Fibroblast of skin of right biceps (primary cell): ENCODE data around the gene CORO1C.

Experiments
- DNase-seq: peaks from one replicate; pipeline ENCODE4 v3.0.0-alpha.2; 2013

The CORO1C gene

DNA sequence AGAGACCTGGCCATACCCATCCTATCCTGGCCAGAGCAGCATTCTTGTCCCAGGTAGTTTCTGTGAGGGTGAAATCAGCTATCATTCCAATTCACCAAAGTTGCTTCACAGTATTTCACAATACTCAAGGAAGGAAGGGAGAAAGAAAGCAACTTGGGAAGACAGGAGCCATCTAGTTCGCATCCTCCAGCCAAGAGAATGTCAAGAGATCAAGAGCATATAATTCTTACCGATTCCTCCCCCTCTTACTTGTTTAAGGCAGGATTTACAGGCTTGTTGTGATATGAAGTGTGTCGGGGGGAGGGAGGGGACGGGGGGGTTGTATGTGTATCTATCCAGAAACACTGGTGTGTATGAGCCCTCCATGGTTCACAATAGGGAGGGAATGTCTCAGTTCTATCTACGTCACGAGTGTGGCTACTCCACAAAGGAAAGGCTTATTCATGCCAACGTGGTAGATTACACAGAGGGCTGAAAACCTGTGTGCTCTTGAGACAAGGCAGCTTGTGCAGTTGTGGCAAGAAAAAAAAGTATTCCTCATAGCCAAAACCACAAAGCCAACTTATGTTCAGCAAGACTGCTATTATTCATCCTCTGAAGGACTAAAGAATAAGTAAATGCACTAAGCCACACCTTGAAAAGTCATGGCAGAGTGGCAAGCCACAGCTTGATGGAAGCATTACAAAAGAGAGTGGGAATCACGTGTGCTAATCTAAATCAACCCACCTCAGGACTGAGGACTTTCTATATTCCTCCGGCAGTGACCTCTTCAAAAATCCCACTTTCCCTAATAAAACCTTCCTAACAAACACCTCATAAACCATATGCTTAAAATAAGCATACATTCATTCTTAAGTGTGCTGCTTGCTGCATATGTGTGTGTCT lies 35.0 kb downstream of the CORO1C start:
- peak; percentile 97 for DNase-seq

DNA sequence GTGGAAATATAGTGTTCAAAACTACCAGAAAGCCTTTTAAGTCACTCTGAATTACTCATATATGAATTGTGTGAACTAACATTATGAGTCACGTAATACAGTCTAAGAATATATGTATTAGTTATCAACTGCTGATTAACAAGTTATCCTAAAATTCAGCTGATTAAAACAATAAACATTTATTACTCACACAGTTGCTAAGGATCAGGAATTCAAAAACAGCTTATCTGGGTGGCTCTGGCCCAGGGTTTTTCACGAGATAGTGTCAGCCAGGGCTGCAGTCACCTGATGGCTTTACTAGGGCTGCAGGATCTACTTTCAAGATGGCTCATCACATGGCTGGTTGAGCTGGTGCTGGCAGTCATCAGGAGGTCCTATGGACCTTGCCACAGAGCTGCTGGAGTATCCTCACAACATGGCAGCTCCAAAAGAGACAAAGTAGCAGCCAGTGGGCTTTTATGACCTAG lies 36.5 kb downstream of the CORO1C start:
- peak; percentile 55 for DNase-seq

DNA sequence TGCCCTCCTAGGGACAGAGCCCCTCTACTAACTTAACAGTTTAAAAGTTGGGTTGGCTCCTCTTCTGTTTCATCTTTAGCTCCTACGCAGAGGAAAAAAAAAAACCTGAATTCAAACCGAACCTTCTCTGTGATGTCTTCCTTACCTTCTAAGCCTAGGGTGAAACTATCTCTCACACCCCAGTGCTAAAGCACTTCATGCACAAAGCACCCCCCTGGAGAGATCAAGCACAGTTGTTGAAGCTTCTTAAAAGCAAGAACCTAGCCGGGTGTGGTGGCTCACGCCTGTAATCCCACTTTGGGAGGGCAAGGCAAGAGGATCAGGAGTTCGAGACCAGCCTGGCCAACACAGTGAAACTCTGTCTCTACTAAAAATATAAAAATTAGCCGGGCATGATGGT lies 37.6 kb downstream of the CORO1C start:
- no peak for DNase-seq

DNA sequence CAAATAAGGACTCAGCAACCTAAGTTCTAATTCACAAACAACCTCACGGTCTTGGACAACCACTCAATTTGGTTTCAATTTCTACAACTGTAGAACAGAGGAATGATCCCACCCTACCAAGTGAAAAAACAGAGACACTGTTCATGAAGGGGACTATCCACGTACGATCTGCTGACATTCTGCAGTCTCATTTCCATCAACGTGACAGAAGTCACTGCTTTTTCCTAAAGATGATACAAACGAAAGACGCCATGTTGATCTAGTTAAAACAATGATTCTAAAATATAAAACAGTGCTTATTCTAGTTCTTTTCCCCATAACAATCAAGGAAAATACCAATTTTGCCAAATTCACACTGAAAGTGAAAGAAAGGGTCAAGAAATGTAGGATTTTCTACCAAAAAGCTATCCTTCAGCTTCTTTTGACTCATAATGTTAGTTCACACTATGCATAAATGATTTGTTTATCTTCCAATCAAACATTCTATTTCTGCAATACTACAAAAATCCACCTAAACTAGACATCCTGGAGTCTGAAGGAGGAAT lies 38.1 kb downstream of the CORO1C start:
- no peak for DNase-seq

DNA sequence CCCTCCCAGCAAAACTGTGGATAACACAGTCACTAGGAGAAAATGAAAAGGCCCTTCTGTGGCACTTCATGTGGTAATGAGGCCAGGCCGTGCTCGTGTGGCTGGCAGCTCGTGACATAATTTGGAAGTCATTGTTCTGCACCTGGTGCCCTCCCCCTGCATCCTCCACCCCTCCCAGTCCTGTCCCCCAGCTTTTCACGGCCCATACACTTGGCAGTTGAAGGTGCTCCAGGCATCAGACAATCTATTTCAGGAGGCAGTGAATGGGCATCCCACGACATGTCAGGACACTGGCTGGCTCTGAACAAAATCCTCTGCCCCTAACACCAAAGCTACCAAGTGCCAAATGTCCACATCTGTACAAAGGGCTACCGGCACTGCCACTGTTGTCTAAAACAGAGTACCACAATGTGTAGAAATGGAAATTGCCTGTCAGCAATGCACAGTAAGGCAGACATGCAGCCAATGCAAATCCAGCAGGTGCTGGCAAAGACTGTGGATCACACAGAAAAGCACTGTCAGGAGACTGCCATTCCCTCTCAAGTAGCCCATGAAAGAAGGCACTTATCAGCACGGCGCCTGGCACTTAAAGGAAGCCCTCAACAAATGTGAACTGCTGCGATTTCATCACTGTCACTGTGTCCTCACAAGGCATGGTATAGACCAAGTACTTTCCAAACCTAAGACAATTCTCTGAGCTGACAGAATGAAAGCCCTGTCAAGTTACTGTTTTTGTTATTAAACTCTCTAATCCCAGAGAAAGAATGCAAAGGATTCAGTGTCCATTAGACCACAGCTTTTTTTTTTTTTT lies 39.1 kb downstream of the CORO1C start:
- peak; percentile 53 for DNase-seq

DNA sequence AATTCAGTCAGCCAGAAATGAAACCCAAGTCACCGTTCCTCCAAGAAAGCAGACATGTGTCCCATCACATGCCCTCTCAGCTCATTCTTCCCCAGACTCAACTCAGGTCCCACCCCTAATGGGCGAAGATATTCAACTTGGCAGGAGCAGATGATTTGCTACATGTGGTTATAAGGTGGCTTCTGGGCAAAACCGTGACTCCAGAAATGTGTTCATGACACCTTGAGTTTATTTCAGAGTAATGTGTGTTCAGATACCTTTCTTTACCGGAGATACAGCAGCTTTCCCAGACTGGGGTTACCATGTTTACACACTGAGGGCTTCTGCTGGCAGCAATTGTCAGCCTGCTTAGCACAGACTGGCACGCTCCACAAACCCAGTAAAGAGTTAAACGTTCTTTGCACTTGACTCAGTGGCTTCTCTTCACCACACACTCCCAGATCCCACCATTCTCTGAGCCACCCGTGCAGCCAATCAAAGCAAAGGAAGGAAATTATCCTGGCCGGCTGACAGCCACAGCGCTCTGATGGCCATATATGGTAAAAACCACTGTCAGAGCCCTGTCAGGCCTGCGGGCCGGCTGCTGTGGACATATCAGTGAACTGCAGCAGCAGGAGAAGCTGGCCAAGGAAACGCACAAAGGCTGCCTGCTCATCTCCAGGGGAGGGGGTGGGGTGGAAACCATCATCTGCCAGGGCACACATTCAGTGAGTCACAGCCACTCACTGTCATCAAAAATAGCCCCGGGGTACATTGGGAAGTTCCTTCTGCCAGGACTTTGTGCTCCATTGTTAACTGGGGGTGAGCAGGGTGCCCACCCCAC lies 39.9 kb downstream of the CORO1C start:
- peak; percentile 100 for DNase-seq

DNA sequence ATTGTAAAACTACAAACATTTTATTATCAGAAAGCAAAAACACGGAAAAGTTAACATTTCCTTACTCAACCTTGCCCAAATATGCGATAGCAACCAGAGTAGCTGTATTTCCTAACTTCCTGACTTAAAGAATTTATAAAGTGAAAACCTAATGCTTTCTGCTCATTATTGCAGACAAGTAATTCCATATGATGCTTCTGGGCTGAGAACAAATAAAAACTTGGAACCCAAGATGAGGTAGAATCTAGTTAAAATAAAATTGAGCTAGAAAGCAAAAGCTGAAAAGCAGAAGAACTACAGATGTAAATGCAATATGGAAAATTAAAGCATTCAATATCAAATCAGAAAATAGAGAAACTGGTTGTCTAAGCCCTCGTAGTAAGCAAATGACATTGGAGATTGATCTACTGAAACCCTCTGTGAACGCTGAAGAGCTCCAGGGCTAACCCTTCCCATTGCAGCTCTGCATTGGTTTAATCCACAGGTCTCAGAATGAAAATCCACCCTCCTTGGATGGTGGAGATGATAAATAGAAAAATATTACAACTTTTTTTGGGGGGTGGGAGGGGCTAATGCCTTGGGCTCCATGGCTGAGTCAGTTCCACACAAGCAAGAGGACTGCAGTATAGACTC lies 40.7 kb downstream of the CORO1C start:
- no peak for DNase-seq

DNA sequence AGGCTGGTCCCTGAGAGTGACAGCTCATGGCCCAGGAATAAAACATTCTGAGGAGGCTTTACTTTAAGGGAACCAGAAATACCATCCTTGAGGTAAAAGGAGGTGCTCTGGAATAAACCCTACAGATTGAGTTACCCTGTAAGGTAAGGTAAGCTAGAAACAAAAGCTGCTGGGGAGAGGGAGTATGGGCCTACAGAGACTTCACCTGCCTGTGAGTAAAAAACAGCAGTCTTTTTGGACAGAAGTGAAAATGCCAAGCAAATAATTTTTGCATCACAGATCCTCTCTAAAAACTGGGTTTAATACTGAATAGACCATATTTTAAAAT lies 41.2 kb downstream of the CORO1C start:
- no peak for DNase-seq

DNA sequence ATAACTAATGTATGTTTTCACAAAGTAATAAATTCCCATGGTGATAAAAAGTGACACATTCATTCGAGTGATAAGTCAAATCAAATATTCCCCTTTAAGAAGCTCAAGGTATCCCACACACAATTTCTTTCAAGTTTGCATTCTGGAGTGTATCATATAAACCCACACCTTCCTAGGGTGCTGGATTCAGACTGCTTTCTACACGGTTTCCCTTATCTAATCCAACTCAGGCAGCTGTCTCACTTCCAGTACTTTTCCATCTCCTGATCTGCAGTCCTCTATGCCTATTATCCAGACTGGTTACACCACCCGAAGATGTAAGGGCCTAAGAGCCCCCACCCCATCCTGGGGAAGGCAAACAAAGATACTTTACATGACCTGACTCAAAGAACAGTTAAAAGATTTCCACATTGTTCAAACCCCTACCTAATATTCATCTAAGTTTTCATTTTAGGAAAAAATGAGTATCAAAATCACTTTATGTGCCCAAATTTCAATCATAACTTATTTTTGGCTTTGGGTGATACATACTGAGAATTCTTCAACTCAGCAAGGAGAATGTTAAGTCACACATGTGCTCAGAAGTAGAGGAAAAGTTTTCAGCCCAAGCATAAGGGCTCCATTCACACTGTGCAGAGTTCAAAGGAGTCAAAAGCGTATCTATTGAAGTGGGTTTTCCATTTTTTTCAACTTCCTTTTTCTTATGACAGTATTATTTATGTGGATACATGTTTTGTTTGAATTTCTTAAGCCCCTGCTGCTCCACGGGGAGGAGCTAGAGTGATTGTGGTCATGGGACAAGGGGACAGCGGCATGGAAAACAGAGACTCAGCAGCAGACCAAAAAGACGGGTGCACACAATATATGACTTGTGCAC lies 41.8 kb downstream of the CORO1C start:
- peak; percentile 63 for DNase-seq

DNA sequence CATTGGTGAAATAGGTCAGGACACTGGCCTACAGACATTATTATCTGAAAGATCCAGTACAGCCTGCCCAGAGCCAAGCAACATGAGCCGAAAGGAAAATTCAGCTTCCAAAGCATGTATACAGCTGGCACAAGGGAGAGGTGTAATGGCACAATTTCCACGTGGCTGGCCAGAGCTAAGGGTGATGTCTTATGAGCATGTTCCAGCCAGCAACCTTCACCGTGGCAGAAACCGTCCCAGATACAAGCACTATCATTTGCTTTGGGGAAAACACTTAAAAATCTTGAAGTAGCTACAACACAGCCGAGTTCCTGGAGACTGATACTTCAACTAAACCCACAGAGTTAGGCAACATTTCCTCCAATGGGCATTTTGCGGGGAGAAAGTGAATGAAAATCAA lies 44.5 kb downstream of the CORO1C start:
- no peak for DNase-seq

DNA sequence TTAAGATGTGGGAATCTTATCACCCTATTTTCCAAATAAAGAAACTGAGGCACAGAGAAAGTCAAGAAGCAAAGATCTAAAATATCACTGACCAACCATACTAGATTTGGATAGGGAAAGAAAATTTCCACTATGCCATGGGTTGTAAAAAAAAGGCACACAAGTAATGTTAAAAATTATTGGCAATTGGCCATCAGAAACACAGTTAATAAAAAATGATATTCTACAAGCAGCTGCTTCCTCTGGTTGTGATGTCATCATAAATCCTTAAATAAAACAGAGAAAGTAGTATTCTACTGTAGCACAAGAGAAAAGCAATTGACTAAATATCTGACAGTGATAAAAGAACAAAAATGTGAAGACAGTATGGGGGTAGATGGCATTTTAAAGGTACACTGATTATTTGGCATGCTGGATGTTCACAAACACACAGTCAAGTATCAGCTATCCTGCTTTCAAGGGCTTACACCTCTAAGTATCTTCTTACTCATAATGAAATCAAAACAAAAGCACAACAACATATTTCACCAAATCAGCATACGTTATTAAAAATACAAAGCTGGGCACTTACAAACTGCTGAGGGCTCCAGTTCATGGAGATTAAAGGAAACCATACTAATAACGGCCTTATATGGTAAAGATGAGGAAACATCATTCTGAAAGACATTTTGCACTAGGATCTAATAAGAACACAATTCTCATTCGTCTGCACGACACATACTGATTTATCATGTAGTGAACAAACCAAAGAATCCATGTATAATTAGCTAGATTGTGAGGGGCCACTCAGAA lies 45.7 kb downstream of the CORO1C start:
- DNase-seq = no peak

DNA sequence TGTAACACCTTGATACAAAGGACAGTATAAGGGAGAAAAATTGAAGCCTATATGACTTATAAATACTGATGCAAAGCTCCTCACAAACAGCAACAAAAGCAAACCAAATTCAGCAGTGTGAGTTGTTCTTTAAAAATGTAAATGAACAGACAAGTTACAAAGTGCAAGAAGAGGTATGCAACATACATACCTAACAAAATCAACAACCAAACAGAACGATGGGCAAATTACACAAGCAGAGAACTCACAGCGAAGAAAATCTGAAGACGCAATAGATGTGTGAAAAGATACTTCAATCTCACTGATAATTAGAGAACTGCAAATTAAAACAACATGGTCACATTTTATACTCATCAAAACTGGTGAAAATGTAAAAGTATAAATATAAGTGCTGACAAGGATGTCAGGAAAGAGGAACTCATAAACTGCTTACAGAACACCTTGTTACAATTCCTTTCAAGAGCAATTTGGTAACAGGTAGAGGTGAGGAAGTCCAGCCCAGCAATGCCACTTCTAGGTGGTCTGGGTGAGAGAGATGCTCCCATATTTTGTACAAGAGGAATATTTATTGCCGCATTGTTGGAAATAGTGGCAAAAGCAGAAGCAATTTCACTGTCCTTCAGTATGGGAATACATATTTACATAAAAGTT lies 47.3 kb downstream of the CORO1C start:
- DNase-seq = no peak

DNA sequence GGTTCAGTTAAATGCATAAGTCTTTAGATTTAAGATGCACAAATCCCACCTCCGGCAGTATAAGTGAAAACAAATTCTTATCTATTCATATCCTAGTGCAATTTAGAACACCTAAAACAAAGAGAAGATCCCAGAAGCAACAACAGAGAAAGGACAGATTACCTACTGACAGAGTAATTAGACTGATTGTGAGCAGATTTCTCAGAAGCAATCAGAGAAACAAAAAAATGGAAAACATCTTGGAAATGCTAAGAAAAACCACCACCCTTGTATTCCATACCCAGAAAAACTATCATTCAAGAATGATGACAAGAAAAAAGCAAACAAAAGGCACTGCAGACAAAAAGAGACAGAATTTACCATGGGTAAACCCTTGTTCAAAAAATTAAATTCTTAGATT lies 50.0 kb downstream of the CORO1C start:
- no peak for DNase-seq

DNA sequence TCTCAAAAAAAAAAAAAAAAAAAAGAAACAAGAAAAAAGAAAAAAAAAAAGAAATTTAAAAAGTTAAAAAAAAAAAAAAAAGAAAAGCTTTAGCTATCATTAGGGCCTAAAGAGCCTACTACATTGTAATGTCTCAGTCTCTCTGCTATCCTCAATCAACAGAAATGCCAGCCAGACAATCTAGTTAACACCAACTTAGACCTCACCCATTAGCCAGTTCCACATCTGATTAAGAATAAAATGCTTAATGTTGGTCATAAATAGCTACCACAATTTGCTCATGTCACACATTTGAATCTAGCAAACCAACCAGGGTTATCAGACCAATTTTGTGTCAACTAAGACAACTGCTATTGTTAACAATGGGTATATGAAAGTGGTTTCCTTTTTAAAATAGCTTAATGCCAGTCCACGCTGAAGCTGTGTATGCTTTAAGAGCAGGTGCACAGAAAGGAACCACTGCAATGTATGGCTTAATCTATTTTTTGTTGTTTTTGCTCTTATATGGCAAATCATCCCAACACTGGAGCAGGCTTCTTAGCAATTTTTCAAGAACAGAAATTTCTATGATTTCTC lies 52.1 kb downstream of the CORO1C start:
- DNase-seq = no peak

DNA sequence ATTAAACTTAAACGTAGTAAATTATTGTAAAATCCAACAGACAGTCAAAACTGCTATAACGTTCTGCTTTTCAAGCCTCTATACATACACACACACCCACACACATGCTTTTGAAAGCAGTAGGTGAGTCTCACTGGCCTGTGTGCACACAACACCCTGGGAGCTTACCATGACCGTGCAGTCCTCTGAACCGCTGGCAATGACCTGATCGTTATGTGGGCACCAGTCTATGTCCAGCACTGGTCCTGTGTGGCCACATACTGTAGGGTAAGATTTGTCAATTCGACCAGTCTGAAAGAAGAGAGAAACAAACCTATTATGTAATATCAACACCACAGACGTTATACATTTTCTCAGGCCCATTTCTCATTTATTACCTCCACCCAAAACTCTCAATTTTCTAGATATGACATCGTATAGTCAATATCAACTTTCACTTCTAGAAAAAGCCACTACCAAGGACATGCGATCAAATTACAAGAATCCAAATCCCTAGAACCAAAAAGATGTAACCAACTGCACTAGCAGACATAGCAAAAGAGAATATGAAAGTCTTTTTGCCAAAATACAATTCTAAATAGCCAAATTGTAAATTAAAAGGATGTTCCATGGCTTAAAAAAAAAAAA lies 53.1 kb downstream of the CORO1C start:
- DNase-seq = no peak

DNA sequence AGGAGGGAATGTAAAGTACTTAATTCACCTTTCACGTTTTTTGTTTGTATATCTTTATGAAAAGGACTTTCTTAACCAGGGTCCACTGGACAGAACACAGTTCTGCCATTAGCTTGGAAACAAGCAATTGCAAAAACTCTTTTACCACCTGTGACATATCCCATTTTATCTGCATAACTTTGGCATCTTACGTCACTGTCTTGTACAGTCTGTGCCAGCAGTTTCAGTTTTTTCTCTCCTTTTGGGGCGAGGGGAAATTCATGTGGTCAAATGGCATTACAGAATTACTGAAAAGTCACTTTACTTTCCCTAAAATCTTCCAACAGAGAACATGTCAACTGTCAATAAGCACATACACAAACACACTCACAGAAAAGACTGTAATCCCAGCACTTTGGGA lies 53.9 kb downstream of the CORO1C start:
- DNase-seq = no peak

DNA sequence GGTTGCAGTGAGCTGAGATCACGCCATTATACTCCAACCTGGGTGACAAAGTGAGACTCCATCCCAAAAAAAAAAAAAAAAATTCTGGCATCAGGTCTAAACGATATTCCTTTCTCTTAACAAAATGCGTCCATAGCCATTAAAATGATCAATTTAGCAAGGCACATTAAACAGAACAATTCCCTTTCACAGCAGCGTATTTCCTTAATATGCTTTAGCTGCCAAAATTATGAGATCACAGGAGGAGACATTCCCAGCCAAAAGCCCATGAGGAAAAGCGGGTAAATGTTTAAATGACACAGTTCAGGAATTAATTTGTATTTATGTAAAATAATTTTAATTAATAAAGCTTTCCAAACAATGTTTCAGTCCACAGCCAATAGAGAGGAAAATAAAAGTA lies 54.6 kb downstream of the CORO1C start:
- no peak for DNase-seq

DNA sequence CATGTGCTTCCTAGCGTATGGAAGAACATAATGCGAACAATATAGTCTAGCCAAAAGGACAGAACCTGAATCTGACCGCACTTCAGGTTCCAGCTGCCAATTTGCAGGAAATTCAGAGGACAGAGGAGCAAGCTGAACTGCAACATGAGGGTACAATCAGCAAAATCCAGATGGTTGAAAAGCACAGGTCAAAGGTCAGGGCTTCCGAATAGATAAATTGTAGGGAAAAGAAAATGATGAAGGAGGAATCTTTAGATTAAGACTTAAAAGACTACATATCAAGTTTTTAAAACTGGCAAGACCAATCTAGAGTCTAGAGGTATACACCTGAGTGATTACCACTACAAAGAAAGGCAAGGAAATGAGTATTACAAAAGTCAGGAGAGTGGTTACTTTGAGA lies 55.5 kb downstream of the CORO1C start:
- DNase-seq = no peak

DNA sequence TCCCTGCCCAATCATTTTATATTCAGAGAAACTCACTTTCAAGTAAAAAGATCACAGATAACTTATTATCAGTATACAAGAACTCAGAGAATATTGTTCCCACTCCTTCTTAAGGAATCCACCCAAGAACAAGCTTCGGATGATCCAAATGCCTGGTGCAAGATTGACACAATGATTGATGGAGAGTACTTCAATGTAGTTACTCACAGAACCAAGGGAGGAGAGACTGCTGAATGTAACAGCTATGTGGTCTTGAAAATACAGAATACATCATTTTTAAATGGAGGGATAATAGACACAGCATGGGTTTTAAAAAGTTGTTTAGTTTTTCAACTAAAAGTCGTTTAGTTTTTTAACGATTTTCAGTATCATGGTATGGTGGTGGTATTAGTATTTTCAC lies 59.3 kb downstream of the CORO1C start:
- no peak for DNase-seq
